Activated CD8-positive, alpha-beta memory T cell treated with anti-CD3 and anti-CD28 coated beads, Interleukin-2, amount 10 ng/mL, durations not matched to agents 7 days and 5 days (primary cell): ENCODE measurements around the gene NELFCD. TPM values are rescaled to one million over a fixed set of nuclear protein-coding genes. Genes with fewer than 3 reads are reported as not detected.
A peak's percentile ranks its signal among the peaks of the same experiment; 100 is the strongest.
"Not testable (repeated sequence)": the region's sequence is repeated elsewhere in the genome, so short reads cannot be mapped to it uniquely, and the experiment has no call there.

Source experiments
- ATAC-seq: fragments of 150-1000 bp; cut with Tn5 transposase; one replicate; pipeline ENCODE4 v1.10.0; 2021; ENCODE audit warnings: moderate library complexity
- CTCF ChIA-PET: fragments of 350-600 bp; sonication (Branson Sonifier 250); formaldehyde crosslinking; loops from one replicate; lab custom pipeline; 2021; ENCODE audit warnings: antibody characterized with exemption; lab: Charles Lee
- DNase-seq: peaks from one replicate; pipeline ENCODE4 v3.0.0-alpha.2; 2020
- H3K27ac Mint-ChIP-seq: one replicate; pipeline ENCODE4 v1.8.0; 2021; ENCODE audit warnings: mild to moderate bottlenecking, mixed read lengths
- H3K27me3 Mint-ChIP-seq: one replicate; pipeline ENCODE4 v1.8.0; 2021; ENCODE audit warnings: mixed read lengths
- H3K36me3 Mint-ChIP-seq: one replicate; pipeline ENCODE4 v1.8.0; 2021; ENCODE audit warnings: mild to moderate bottlenecking, mixed read lengths
- H3K4me1 Mint-ChIP-seq: one replicate; pipeline ENCODE4 v1.8.0; 2021; ENCODE audit warnings: mixed read lengths
- H3K4me3 Mint-ChIP-seq: one replicate; pipeline ENCODE4 v1.8.0; 2021; ENCODE audit warnings: mild to moderate bottlenecking, moderate library complexity, mixed read lengths
- H3K9me3 Mint-ChIP-seq: one replicate; pipeline ENCODE4 v1.8.0; 2022; ENCODE audit warnings: low read depth, mixed read lengths
- total RNA-seq, 2 experiments: library from RNA; stranded (reverse); gene quantifications; one replicate each; pipeline ENCODE4 v1.2.3, GENCODE V29; 2021

NELFCD gene
- total RNA-seq, 2 experiments from 2014 or later: 71.2 to 86.2 TPM

GRCh38 chr20:58981628-58982364 lies 740 bp downstream of the NELFCD start:
- H3K36me3 Mint-ChIP-seq: peaks cover 21% of the 10 kb centered on the region
- peak overlapping the region; percentile 88 for H3K4me3 Mint-ChIP-seq
- H3K9me3 Mint-ChIP-seq: no peaks in the 10 kb centered on the region
- CTCF ChIA-PET: interaction anchor here (0.5 to 1.9 kb wide), 7 partner anchors 51 to 422 kb away, joined by 3 to 6 read pairs (median 4); partner anchors contain the start of genes ATP5F1E and STX16
- H3K4me1 Mint-ChIP-seq: peaks cover 38% of the 10 kb centered on the region
- H3K27ac Mint-ChIP-seq: peak overlapping the region; percentile 86
- ATAC-seq: peak; percentile 10
- peak; percentile 51 for DNase-seq
- H3K27me3 Mint-ChIP-seq: no peaks in the 10 kb centered on the region

DNA sequence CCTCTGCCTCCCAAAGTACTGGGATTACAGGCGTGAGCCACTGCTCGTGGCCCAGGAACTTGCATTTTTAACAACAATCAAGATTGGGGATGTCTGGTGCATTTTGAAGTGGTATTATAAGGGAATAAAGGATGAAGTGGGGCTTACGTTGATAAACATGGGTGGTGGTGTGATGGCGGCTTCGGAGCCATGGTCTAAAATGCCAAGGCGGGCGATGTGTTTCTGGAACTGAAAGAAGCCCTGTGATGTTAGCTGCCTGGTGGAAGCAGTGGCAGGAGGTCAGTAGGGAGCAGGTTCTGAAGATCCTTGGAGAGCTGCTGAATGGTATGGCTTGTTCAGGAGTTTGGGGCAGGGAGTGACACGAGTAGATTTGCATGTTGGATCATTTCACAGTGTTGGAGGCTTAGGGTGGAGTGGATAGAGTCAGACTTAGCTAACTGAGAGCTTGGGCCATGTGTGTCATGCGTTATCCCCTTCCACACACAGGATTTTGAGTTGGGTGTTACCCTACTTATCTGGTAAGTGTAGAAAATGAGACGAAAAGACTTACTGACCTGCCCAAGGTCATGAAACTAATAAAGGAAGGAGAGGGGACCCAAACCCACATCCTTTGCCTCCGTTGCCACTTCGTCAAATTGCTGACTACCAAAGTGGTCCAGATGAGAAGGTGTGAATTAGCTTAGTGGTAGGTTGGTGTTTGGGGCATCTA lies 1.5 kb downstream of the NELFCD start:
- Mint-ChIP-seq H3K27me3 (no peaks in the 10 kb centered on the region), H3K4me1 (peaks cover 44% of the 10 kb centered on the region), H3K27ac (peak overlapping the region; percentile 83), H3K4me3 (peak overlapping the region; percentile 88), H3K9me3 (no peaks in the 10 kb centered on the region), H3K36me3 (peaks cover 24% of the 10 kb centered on the region)
- DNase-seq (peak; percentile 60), ATAC-seq (peak; percentile 13)
- CTCF ChIA-PET: interaction anchor here (0.5 to 1.9 kb wide), 8 partner anchors 10 to 421 kb away, joined by 3 to 6 read pairs (median 3); partner anchors contain the start of gene ATP5F1E

DNA sequence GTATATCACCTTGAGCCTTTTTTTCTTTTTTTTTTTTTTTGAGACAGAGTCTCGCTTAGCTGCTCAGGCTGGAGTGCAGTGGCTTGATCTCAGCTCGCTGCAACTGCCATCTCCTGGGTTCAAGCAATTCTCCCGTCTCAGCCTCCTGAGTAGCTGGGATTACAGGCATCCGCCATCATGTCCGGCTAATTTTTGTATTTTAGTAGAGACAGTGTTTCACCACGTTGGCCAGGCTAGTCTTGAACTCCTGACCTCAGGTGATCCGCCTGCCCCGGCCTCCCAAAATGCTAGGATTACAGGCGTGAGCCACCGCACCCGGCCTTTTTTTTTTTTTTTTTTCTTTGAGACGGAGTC lies 2.0 kb downstream of the NELFCD start:
- ATAC-seq, H3K27me3 Mint-ChIP-seq, DNase-seq, H3K27ac Mint-ChIP-seq, H3K9me3 Mint-ChIP-seq: not testable (repeated sequence)
- Mint-ChIP-seq H3K4me3 (peak overlapping the region; percentile 88), H3K4me1 (peaks cover 44% of the 10 kb centered on the region), H3K36me3 (peaks cover 30% of the 10 kb centered on the region)
- CTCF ChIA-PET: interaction anchor here (0.7 to 1.9 kb wide), 6 partner anchors 10 to 1102 kb away, joined by 3 to 6 read pairs (median 3); partner anchors contain the start of gene ATP5F1E

DNA sequence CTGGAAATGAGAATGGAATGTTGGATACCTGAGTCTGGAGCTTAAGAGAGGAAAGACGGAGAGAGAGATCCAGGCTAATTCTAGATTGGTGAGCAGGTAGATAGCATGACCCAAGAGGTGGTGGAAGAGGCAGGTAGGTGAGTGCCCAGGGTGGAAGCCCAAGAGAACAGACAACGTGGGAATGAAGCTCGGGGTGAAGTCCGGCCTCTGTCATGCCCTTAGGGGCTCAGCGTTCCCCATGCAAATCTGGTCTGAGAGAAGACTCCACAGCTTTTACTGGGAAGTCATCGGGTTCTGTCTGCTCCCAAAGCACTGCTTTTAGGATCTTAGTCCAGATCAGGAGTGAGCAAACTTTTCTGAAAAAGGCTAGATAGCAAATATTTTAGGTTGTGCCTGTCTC lies 3.6 kb downstream of the NELFCD start:
- CTCF ChIA-PET: no interaction called here
- Mint-ChIP-seq H3K4me1 (peaks cover 44% of the 10 kb centered on the region), H3K4me3 (no peak overlapping the region), H3K27me3 (no peaks in the 10 kb centered on the region), H3K27ac (no peak overlapping the region), H3K36me3 (peaks cover 40% of the 10 kb centered on the region), H3K9me3 (no peaks in the 10 kb centered on the region)
- no peak for ATAC-seq
- DNase-seq: no peak

GRCh38 chr20:58985656-58986055 lies 4.6 kb downstream of the NELFCD start:
- Mint-ChIP-seq H3K4me1 (peaks cover 44% of the 10 kb centered on the region), H3K4me3 (no peak overlapping the region), H3K9me3 (no peaks in the 10 kb centered on the region), H3K36me3 (peaks cover 47% of the 10 kb centered on the region), H3K27ac (no peak overlapping the region), H3K27me3 (no peaks in the 10 kb centered on the region)
- ATAC-seq (no peak), DNase-seq (peak; percentile 31)
- CTCF ChIA-PET: no interaction called here

GRCh38 chr20:58986286-58986967 lies 5.4 kb downstream of the NELFCD start:
- Mint-ChIP-seq H3K27me3 (no peaks in the 10 kb centered on the region), H3K4me3 (no peak overlapping the region), H3K4me1 (peaks cover 45% of the 10 kb centered on the region), H3K9me3 (no peaks in the 10 kb centered on the region), H3K36me3 (peaks cover 53% of the 10 kb centered on the region), H3K27ac (no peak overlapping the region)
- CTCF ChIA-PET: no interaction called here
- peak; percentile 29 for DNase-seq
- ATAC-seq: no peak

DNA sequence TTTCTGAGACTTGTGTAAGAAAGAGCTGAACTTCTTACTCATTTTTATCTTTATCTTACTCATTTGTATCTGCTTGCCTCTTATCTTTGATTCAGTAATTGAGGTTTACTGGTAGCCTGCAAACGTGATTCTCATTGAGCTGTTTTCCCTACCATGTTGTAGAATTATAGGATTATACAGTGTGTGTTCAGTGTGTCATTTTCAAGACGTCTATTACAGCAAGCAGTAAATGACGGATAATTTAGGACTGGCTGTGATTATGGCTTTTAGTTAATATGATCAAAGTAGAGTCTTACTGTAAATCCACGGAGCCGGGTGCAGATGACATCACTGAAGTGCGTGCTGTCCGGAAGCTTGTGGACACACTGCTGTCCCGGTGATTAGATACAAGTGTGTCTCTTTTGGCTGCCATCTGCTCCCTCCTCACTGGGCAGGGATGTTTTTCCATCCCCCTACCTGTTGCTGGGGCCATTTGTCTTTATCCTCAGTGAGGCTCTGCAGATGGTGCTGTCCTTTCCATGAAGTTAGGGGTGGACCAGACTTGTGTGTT lies 6.0 kb downstream of the NELFCD start:
- CTCF ChIA-PET: interaction anchor here (0.6 kb wide), 1 partner anchor 15 kb away, joined by 3 read pairs; no protein-coding TSS in a partner anchor

DNA sequence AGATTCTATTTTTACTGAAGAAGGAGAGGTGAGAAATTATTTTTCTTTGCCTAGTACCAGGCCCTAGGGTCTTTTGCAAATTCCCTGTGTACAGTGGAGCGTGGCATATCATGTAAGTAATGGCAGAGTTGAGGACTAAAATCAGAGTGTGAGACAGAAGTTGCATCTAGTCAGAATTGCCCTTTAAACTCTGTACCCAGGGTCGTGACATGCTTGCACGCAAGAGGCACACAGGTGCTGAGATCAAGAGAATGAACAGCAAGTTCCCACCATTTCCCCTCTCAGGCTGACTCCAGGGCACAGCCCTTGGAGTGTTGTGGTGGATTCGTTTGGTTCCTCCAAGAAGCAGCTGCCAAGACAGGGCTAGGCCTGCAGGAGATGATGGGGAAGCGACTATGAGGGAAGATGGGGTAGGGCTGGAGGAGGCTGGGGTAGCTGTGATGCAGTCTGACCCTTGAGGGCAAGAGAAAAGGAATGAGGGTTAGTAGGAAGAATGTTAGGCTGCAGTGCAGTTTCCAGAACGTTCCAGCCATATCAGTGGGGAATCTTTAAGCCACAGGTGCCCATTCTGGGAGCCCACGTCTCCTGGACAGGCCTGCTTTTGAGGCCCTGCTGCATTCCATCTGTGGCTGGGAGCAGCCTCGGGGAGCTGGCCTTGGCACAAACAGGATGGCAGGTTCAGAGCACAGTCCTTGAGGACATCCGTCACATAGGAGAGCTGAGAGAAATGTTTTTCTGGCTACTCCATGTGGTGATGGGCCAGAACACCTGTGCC lies 6.9 kb downstream of the NELFCD start:
- ATAC-seq: no peak
- Mint-ChIP-seq H3K36me3 (peaks cover 54% of the 10 kb centered on the region), H3K27me3 (no peaks in the 10 kb centered on the region), H3K4me1 (peaks cover 36% of the 10 kb centered on the region), H3K4me3 (no peak overlapping the region), H3K9me3 (no peaks in the 10 kb centered on the region), H3K27ac (no peak overlapping the region)
- CTCF ChIA-PET: interaction anchor here (0.6 kb wide), 1 partner anchor 16 kb away, joined by 3 read pairs; no protein-coding TSS in a partner anchor
- DNase-seq: peak; percentile 3

More for the DNA sequence above, 6.0 kb downstream of the NELFCD start:
- peaks cover 45% of the 10 kb centered on the region for H3K4me1 Mint-ChIP-seq
- H3K27ac Mint-ChIP-seq: no peak overlapping the region
- no peak for ATAC-seq
- no peaks in the 10 kb centered on the region for H3K27me3 Mint-ChIP-seq
- H3K4me3 Mint-ChIP-seq: no peak overlapping the region
- no peaks in the 10 kb centered on the region for H3K9me3 Mint-ChIP-seq
- peak; percentile 38 for DNase-seq
- H3K36me3 Mint-ChIP-seq: peaks cover 56% of the 10 kb centered on the region

DNA sequence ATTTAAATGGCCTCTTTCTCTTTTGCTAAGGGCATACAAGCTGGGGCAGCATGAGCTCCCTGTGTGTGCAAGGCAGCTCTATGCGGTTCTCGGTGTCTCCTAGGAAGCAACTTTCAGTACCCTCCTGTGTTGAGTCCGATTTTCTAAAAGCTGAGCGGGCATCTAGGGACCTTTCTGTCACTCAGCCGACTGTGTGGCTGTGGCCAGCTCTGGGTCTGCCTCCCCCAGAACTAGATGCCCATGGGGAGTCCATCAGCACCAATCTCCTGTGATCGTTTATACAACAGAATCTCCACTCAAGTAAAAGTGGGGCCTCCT lies 7.5 kb downstream of the NELFCD start:
- ATAC-seq: no peak
- Mint-ChIP-seq H3K4me1 (peaks cover 33% of the 10 kb centered on the region), H3K4me3 (no peak overlapping the region), H3K36me3 (peaks cover 54% of the 10 kb centered on the region), H3K9me3 (no peaks in the 10 kb centered on the region), H3K27ac (no peak overlapping the region), H3K27me3 (no peaks in the 10 kb centered on the region)
- CTCF ChIA-PET: no interaction called here
- no peak for DNase-seq

- H3K9me3 Mint-ChIP-seq: no peaks in the 10 kb centered on the region
- H3K4me3 Mint-ChIP-seq: no peak overlapping the region
- peaks cover 29% of the 10 kb centered on the region for H3K4me1 Mint-ChIP-seq
- H3K36me3 Mint-ChIP-seq: peaks cover 54% of the 10 kb centered on the region
- H3K27me3 Mint-ChIP-seq: no peaks in the 10 kb centered on the region
- CTCF ChIA-PET: no interaction called here
- H3K27ac Mint-ChIP-seq: no peak overlapping the region
- ATAC-seq (no peak), DNase-seq (no peak)
These were observed 8.1 kb downstream of the NELFCD start for GRCh38 chr20:58989196-58989595.

DNA sequence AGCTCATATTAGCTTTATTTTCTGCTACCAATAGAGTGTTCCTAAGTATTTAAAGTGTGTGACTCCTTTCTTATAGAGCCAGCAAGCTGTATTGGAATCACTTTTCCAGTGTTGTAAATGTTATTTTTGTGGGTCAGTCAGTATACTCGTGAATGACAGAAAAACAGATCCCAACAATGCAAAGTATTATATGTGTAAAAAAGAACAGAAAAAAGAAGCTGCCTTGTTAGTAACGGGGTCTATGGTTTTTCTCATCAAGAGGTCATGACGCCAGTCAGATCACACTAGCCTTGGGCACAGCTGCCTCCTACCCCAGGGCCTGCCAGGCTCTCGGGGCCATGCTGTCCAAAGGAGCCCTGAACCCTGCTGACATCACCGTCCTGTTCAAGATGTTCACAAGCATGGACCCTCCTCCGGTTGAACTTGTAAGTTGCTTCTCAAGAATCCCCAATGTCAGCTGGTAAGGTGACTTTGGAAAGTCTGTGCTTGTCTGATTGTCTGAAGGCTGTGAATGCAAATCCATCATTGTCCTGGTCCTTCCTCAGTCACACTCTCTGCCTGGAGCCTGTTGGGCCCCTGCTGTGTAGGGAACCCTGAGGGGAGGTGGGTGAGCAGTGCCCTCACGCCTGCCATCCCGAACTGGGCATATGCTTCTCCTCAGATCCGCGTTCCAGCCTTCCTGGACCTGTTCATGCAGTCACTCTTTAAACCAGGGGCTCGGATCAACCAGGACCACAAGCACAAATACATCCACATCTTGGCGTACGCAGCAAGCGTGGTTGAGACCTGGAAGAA lies 9.8 kb downstream of the NELFCD start:
- no peak overlapping the region for H3K27ac Mint-ChIP-seq
- H3K9me3 Mint-ChIP-seq: no peaks in the 10 kb centered on the region
- H3K27me3 Mint-ChIP-seq: no peaks in the 10 kb centered on the region
- CTCF ChIA-PET: no interaction called here
- no peak overlapping the region for H3K4me3 Mint-ChIP-seq
- H3K4me1 Mint-ChIP-seq: peaks cover 19% of the 10 kb centered on the region
- no peak for ATAC-seq
- DNase-seq: no peak
- peaks cover 57% of the 10 kb centered on the region for H3K36me3 Mint-ChIP-seq

GRCh38 chr20:58991715-58992114 lies 10.7 kb downstream of the NELFCD start:
- H3K4me3 Mint-ChIP-seq: no peak overlapping the region
- CTCF ChIA-PET: no interaction called here
- no peaks in the 10 kb centered on the region for H3K9me3 Mint-ChIP-seq
- H3K36me3 Mint-ChIP-seq: peaks cover 57% of the 10 kb centered on the region
- no peaks in the 10 kb centered on the region for H3K27me3 Mint-ChIP-seq
- ATAC-seq (no peak), DNase-seq (no peak)
- peak overlapping the region; percentile 12 for H3K27ac Mint-ChIP-seq
- peaks cover 12% of the 10 kb centered on the region for H3K4me1 Mint-ChIP-seq
